Measurements from ENCODE around the gene TLE3. TPM values are rescaled to one million over a fixed set of nuclear protein-coding genes. Genes with fewer than 3 reads are reported as not detected.

The TLE3 gene
- total and polyA plus RNA-seq, 5 experiments from 2014 or later, result 9.9 to 135 (median 32.6) TPM

GRCh38 chr15:70044168-70044567, 53.5 kb downstream of the TLE3 start:
- POLR2A ChIA-PET, result no interaction called here
- Mint-ChIP-seq H3K4me3 (no peak overlapping the region), H3K27me3 (no peaks in the 10 kb centered on the region), H3K27ac (no peak overlapping the region), H3K36me3 (peaks cover 0 to 14% (median 13%) of the 10 kb centered on the region in 3 donors), H3K4me1 (peaks cover 0 to 2% (median 0%) of the 10 kb centered on the region in 4 donors), H3K9me3 (no peaks in the 10 kb centered on the region)
- ATAC-seq (no peak), DNase-seq (no peak)

- POLR2A ChIA-PET, result no interaction called here
- H3K4me3 Mint-ChIP-seq, result no peak overlapping the region
- H3K9me3 Mint-ChIP-seq, result no peaks in the 10 kb centered on the region
- peaks cover 0 to 2% (median 0%) of the 10 kb centered on the region in 4 donors for H3K4me1 Mint-ChIP-seq
- ATAC-seq, result no peak
- H3K27ac Mint-ChIP-seq, result no peak overlapping the region
- DNase-seq, result no peak
- H3K27me3 Mint-ChIP-seq, result no peaks in the 10 kb centered on the region
- peaks cover 0 to 13% (median 8%) of the 10 kb centered on the region in 3 donors for H3K36me3 Mint-ChIP-seq
Measured at GRCh38 chr15:70043590-70043989, 54.1 kb downstream of the TLE3 start.

GRCh38 chr15:70042553-70043214, 55.0 kb downstream of the TLE3 start:
- Mint-ChIP-seq H3K27me3 (no peaks in the 10 kb centered on the region), H3K9me3 (no peaks in the 10 kb centered on the region), H3K36me3 (peaks cover 0 to 13% (median 3%) of the 10 kb centered on the region in 3 donors), H3K27ac (no peak overlapping the region), H3K4me3 (no peak overlapping the region), H3K4me1 (peaks cover 0 to 2% (median 0%) of the 10 kb centered on the region in 4 donors)
- DNase-seq, result no peak
- POLR2A ChIA-PET, result no interaction called here
- no peak for ATAC-seq

- no peak overlapping the region for H3K27ac Mint-ChIP-seq
- POLR2A ChIA-PET, result interaction anchor here (0.9 kb wide), 1 partner anchor 296 kb away, joined by 3 read pairs; no protein-coding TSS in a partner anchor
- no peaks in the 10 kb centered on the region for H3K9me3 Mint-ChIP-seq
- ATAC-seq, result no peak
- peaks cover 0 to 9% (median 0%) of the 10 kb centered on the region in 3 donors for H3K36me3 Mint-ChIP-seq
- H3K27me3 Mint-ChIP-seq, result no peaks in the 10 kb centered on the region
- H3K4me3 Mint-ChIP-seq, result no peak overlapping the region
- H3K4me1 Mint-ChIP-seq, result peaks cover 0 to 16% (median 1%) of the 10 kb centered on the region in 4 donors
- no peak for DNase-seq
Measured at GRCh38 chr15:70039917-70040316, 57.8 kb downstream of the TLE3 start.

GRCh38 chr15:70038730-70039392, 58.9 kb downstream of the TLE3 start:
- Mint-ChIP-seq H3K4me3 (no peak overlapping the region), H3K27me3 (no peaks in the 10 kb centered on the region), H3K9me3 (no peaks in the 10 kb centered on the region), H3K4me1 (peaks cover 0 to 16% (median 1%) of the 10 kb centered on the region in 4 donors), H3K27ac (no peak overlapping the region), H3K36me3 (peaks cover 0 to 3% (median 0%) of the 10 kb centered on the region in 3 donors)
- DNase-seq (no peak), ATAC-seq (no peak)
- POLR2A ChIA-PET, result no interaction called here

DNA sequence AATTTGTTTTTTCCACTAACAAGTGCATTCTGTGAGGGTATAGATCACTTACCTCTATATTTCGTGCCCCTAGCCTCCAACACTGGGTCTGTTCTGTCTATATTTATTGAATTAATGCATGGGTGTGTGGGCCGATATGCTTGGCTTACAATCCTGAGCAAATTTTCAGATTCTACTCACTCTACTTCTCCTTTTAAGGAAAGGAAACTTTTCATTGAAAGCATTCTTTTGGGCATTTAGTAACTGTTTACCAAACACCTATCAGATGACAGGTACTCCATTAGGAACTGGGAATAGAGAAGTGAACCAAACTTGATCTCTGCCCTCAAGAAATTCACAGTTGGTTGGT, 60.5 kb downstream of the TLE3 start:
- peaks cover 0 to 16% (median 0%) of the 10 kb centered on the region in 4 donors for H3K4me1 Mint-ChIP-seq
- POLR2A ChIA-PET, result no interaction called here
- no peaks in the 10 kb centered on the region for H3K9me3 Mint-ChIP-seq
- H3K36me3 Mint-ChIP-seq, result no peaks in the 10 kb centered on the region
- no peaks in the 10 kb centered on the region for H3K27me3 Mint-ChIP-seq
- no peak overlapping the region for H3K4me3 Mint-ChIP-seq
- DNase-seq (no peak), ATAC-seq (no peak)
- no peak overlapping the region for H3K27ac Mint-ChIP-seq

DNA sequence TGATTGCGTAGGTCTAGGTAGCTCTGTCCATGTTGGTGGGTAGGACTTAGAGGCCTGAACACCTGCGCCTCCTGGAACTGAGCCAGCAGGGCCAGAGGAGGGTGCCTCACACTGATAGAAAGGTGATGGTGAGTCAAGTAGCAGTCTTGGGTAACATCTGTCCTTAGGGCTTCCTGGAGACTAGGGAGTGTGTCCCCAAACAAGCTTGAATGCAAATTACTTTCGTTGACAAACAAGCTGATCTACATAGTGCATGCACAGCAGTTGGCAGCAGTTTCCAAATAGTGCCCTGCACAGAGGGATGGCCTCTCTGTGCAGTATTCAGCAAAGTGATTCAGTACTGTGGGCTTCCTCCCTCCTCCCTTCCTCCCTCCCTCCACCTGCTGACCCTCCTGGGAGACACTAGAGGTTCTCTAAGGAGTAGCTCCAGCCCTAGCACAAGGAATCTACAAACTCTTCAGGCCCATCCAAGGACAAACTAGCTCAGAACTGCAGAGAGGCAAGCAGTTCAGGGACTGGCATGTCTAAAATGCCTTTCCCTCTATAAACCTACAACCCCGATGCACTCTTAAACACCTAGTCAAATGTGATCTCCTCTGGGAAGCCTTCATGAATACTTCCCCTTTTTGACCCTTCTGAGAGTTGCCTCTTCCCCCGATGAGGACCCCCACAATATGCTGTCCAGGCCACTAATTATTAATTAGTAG, 61.0 kb downstream of the TLE3 start:
- peaks cover 0 to 16% (median 0%) of the 10 kb centered on the region in 4 donors for H3K4me1 Mint-ChIP-seq
- POLR2A ChIA-PET, result no interaction called here
- H3K36me3 Mint-ChIP-seq, result no peaks in the 10 kb centered on the region
- no peak overlapping the region for H3K4me3 Mint-ChIP-seq
- no peaks in the 10 kb centered on the region for H3K27me3 Mint-ChIP-seq
- H3K9me3 Mint-ChIP-seq, result no peaks in the 10 kb centered on the region
- no peak for ATAC-seq
- H3K27ac Mint-ChIP-seq, result no peak overlapping the region
- DNase-seq, result no peak

DNA sequence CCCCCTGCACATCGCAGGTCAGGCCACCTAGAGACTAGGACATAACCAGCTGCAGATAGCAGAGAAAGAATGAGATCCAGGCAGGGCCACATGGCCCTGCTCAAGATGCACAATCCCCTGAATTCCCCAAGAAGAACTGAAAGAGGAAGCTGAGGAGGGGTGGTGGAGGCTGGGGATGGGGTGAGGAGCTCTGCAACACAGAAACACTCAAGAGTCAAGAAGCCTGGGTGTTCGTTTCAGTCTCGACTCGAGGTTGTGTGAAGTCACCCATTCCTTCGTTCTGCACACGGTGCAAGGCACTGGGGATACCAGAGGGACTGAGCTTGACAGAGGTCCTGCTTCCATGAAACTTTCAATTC, 62.0 kb downstream of the TLE3 start:
- Mint-ChIP-seq H3K4me3 (no peak overlapping the region), H3K27me3 (no peaks in the 10 kb centered on the region), H3K4me1 (peaks cover 0 to 16% (median 0%) of the 10 kb centered on the region in 4 donors), H3K36me3 (no peaks in the 10 kb centered on the region), H3K27ac (peak overlapping the region in 1 of 10 donors; percentile 38), H3K9me3 (no peaks in the 10 kb centered on the region)
- POLR2A ChIA-PET, result no interaction called here
- ATAC-seq (peak in 1 of 2 donors; percentile 30), DNase-seq (peak in 1 of 10 donors; percentile 14)

DNA sequence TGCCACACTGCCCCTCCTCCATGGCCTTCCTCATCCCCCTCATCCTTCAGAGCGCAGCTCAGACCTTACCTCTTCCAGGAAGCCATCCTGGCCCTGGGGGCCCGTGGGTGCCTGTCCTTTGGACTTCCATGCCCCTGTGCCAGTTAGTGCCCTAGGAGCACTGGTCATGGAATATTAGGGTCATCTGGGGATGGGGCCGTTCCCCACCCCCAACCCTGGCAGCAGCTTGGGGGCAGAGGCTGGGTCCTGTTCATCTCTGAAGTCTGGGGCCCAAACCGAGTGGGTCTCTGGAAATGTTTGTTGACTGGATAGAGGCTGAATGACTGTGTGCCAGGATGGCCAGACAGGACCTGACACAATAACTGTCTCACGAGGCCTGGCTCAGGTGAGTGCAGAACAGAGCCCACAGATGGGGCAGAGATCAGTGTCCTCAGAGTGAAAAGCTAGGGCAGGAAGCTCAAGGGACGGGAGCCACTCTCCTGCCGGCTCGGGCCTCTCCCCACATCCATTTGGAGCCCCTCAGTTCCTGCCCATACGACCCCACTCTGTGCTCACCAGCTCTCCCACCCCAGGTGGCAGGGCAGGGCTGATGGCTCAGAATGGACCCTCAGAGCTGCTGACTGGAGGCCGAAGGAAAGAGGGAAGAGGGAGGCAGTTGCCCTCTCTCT, 62.5 kb downstream of the TLE3 start:
- POLR2A ChIA-PET, result no interaction called here
- peak overlapping the region in 1 of 10 donors; percentile 38 for H3K27ac Mint-ChIP-seq
- no peaks in the 10 kb centered on the region for H3K36me3 Mint-ChIP-seq

GRCh38 chr15:70034596-70034995, 63.1 kb downstream of the TLE3 start:
- ATAC-seq, result no peak
- no peak overlapping the region for H3K27ac Mint-ChIP-seq
- H3K9me3 Mint-ChIP-seq, result no peaks in the 10 kb centered on the region
- no peaks in the 10 kb centered on the region for H3K27me3 Mint-ChIP-seq
- no peaks in the 10 kb centered on the region for H3K36me3 Mint-ChIP-seq
- POLR2A ChIA-PET, result no interaction called here
- DNase-seq, result no peak
- H3K4me1 Mint-ChIP-seq, result peaks cover 0 to 16% (median 0%) of the 10 kb centered on the region in 4 donors
- no peak overlapping the region for H3K4me3 Mint-ChIP-seq

More for the DNA sequence above, 62.5 kb downstream of the TLE3 start:
- ATAC-seq (no peak), DNase-seq (no peak)
- no peak overlapping the region for H3K4me3 Mint-ChIP-seq
- H3K27me3 Mint-ChIP-seq, result no peaks in the 10 kb centered on the region
- peaks cover 0 to 16% (median 0%) of the 10 kb centered on the region in 4 donors for H3K4me1 Mint-ChIP-seq
- H3K9me3 Mint-ChIP-seq, result no peaks in the 10 kb centered on the region

GRCh38 chr15:70034141-70034540, 63.6 kb downstream of the TLE3 start:
- Mint-ChIP-seq H3K4me3 (no peak overlapping the region), H3K4me1 (peaks cover 0 to 16% (median 0%) of the 10 kb centered on the region in 4 donors), H3K36me3 (no peaks in the 10 kb centered on the region), H3K9me3 (no peaks in the 10 kb centered on the region), H3K27me3 (peaks cover 0 to 2% (median 0%) of the 10 kb centered on the region in 5 donors), H3K27ac (no peak overlapping the region)
- no peak for DNase-seq
- ATAC-seq, result no peak
- POLR2A ChIA-PET, result no interaction called here

DNA sequence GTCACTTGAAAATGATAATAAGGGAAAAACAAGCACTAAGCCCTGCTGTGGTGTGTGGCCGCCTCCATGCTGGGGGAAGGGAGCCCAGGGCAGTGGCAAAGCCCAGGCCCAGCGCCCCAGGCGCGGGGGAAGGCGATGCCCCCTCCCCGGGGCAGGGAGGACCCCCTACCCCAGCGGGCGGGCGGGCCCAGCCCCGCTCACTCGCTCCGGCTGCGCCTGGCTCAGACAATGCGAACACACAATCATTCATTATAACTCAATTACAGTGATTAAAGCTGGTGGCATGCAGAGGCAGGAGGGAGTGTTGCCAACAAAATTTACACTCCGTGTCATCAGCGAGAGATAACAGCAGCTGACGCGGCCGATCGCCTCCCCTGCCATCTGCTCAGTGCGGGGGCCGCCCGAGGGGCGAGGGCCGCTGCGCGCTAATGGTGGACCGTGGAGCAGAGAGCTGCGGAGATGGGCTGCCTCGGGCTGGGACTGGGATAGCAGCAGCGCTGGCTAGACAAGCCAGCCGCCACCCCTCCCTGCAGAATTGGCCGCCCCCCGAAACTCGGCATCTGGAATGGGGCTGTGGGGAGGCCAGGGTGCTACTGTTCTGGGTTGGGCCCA, 64.1 kb downstream of the TLE3 start:
- no peak for DNase-seq
- H3K27me3 Mint-ChIP-seq, result peaks cover 0 to 4% (median 0%) of the 10 kb centered on the region in 5 donors
- POLR2A ChIA-PET, result no interaction called here
- H3K36me3 Mint-ChIP-seq, result no peaks in the 10 kb centered on the region
- H3K4me3 Mint-ChIP-seq, result no peak overlapping the region
- ATAC-seq, result no peak
- no peak overlapping the region for H3K27ac Mint-ChIP-seq
- H3K4me1 Mint-ChIP-seq, result peaks cover 0 to 16% (median 0%) of the 10 kb centered on the region in 4 donors
- H3K9me3 Mint-ChIP-seq, result no peaks in the 10 kb centered on the region

All from naive thymus-derived CD8-positive, alpha-beta T cell (primary cell).